Subcutaneous abdominal adipose tissue (tissue), 5 donors: ENCODE data around the gene FLNB.
A peak's percentile ranks its signal among the peaks of the same experiment; 100 is the strongest.

Experiments used
- H3K27ac ChIP-seq: one replicate; pipeline ENCODE4 v1.7.0; 2013; ENCODE audit warnings: low read depth, mild to moderate bottlenecking, inconsistent platforms, low read length, moderate library complexity
- H3K27me3 ChIP-seq, 5 donors: one replicate each; pipeline ENCODE4 v1.7.0; 2013; ENCODE audit warnings: low read length in 5 of 5, inconsistent platforms in 1 of 5; ENCODE audit not compliant: control insufficient read depth in 5 of 5, insufficient read depth in 4 of 5
- H3K36me3 ChIP-seq, 5 donors: one replicate each; pipeline ENCODE4 v1.7.0; 2013; ENCODE audit warnings: low read length in 5 of 5; ENCODE audit not compliant: control insufficient read depth in 5 of 5, insufficient read depth in 5 of 5
- H3K4me1 ChIP-seq, 5 donors: one replicate each; pipeline ENCODE4 v1.7.0; 2013; ENCODE audit warnings: low read length in 5 of 5, mild to moderate bottlenecking in 3 of 5, moderate library complexity in 1 of 5; ENCODE audit not compliant: control insufficient read depth in 5 of 5, insufficient read depth in 5 of 5
- H3K4me3 ChIP-seq, 5 donors: one replicate each; pipeline ENCODE4 v1.7.0; 2013; ENCODE audit warnings: low read length in 5 of 5, low read depth in 1 of 5
- H3K9ac ChIP-seq, 5 donors: one replicate each; pipeline ENCODE4 v1.7.0; 2013; ENCODE audit warnings: low read length in 5 of 5, mild to moderate bottlenecking in 4 of 5, moderate library complexity in 3 of 5
- H3K9me3 ChIP-seq, 5 donors: one replicate each; pipeline ENCODE4 v1.7.0; 2013; ENCODE audit warnings: low read length in 5 of 5; ENCODE audit not compliant: control insufficient read depth in 5 of 5
- donor health status: healthy.
- donor health status: healthy.
- donor health status: healthy.
- donor health status: healthy.
- donor health status: healthy.

FLNB gene

GRCh38 chr3:58175437-58176184 lies 167.4 kb downstream of the FLNB start:
- peak overlapping the region in 2 of 5 donors; percentile 11 to 13 for H3K4me3 ChIP-seq
- no peaks in the 10 kb centered on the region for H3K9me3 ChIP-seq
- H3K27ac ChIP-seq = no peak overlapping the region
- H3K9ac ChIP-seq = peak overlapping the region in 2 of 5 donors; percentile 45 to 70
- H3K27me3 ChIP-seq = peaks cover 0 to 3% (median 0%) of the 10 kb centered on the region in 5 donors
- H3K4me1 ChIP-seq = peaks cover 2 to 51% (median 37%) of the 10 kb centered on the region in 5 donors
- peaks cover 0 to 13% (median 9%) of the 10 kb centered on the region in 5 donors for H3K36me3 ChIP-seq

GRCh38 chr3:58176185-58176530 lies 167.9 kb downstream of the FLNB start:
- no peak overlapping the region for H3K27ac ChIP-seq

GRCh38 chr3:58176827-58177489 lies 168.7 kb downstream of the FLNB start:
- no peak overlapping the region for H3K9ac ChIP-seq
- H3K27ac ChIP-seq = no peak overlapping the region
- peaks cover 0 to 3% (median 0%) of the 10 kb centered on the region in 5 donors for H3K27me3 ChIP-seq
- H3K4me3 ChIP-seq = no peak overlapping the region
- H3K36me3 ChIP-seq = peaks cover 0 to 4% (median 0%) of the 10 kb centered on the region in 5 donors
- no peaks in the 10 kb centered on the region for H3K9me3 ChIP-seq
- H3K4me1 ChIP-seq = peaks cover 2 to 51% (median 37%) of the 10 kb centered on the region in 5 donors

More at GRCh38 chr3:58176185-58176530, 167.9 kb downstream of the FLNB start:
- Histone ChIP-seq H3K9ac (peak overlapping the region in 2 of 5 donors; percentile 45 to 70), H3K27me3 (peaks cover 0 to 3% (median 0%) of the 10 kb centered on the region in 5 donors), H3K36me3 (peaks cover 0 to 7% (median 4%) of the 10 kb centered on the region in 5 donors), H3K4me1 (peaks cover 2 to 51% (median 37%) of the 10 kb centered on the region in 5 donors), H3K9me3 (no peaks in the 10 kb centered on the region), H3K4me3 (no peak overlapping the region)

GRCh38 chr3:58177747-58178527 lies 169.7 kb downstream of the FLNB start:
- Histone ChIP-seq H3K9me3 (no peaks in the 10 kb centered on the region), H3K27ac (no peak overlapping the region), H3K27me3 (peaks cover 0 to 3% (median 0%) of the 10 kb centered on the region in 5 donors), H3K36me3 (no peaks in the 10 kb centered on the region), H3K9ac (peak overlapping the region in 4 of 5 donors; percentile 30 to 77 (median 48)), H3K4me3 (peak overlapping the region; percentile 42 to 68 (median 59)), H3K4me1 (peaks cover 2 to 50% (median 37%) of the 10 kb centered on the region in 5 donors)

- peaks cover 0 to 3% (median 0%) of the 10 kb centered on the region in 5 donors for H3K27me3 ChIP-seq
- no peaks in the 10 kb centered on the region for H3K9me3 ChIP-seq
- H3K9ac ChIP-seq = peak overlapping the region in 2 of 5 donors; percentile 56 to 77
- H3K27ac ChIP-seq = no peak overlapping the region
- H3K4me3 ChIP-seq = peak overlapping the region in 2 of 5 donors; percentile 55 to 68
- peaks cover 2 to 43% (median 36%) of the 10 kb centered on the region in 5 donors for H3K4me1 ChIP-seq
- no peaks in the 10 kb centered on the region for H3K36me3 ChIP-seq
Observed at GRCh38 chr3:58178528-58179234, 170.5 kb downstream of the FLNB start.

GRCh38 chr3:58179235-58180098 lies 171.2 kb downstream of the FLNB start:
- H3K27ac ChIP-seq = no peak overlapping the region

GRCh38 chr3:58180099-58180880 lies 172.1 kb downstream of the FLNB start:
- Histone ChIP-seq H3K4me3 (no peak overlapping the region), H3K27me3 (peaks cover 0 to 5% (median 0%) of the 10 kb centered on the region in 5 donors), H3K9ac (no peak overlapping the region)

More at GRCh38 chr3:58179235-58180098, 171.2 kb downstream of the FLNB start:
- no peaks in the 10 kb centered on the region for H3K36me3 ChIP-seq
- H3K27me3 ChIP-seq = peaks cover 0 to 3% (median 0%) of the 10 kb centered on the region in 5 donors
- no peak overlapping the region for H3K9ac ChIP-seq
- H3K4me3 ChIP-seq = no peak overlapping the region
- H3K4me1 ChIP-seq = peaks cover 2 to 36% (median 33%) of the 10 kb centered on the region in 5 donors
- no peaks in the 10 kb centered on the region for H3K9me3 ChIP-seq

GRCh38 chr3:58180940-58181587 lies 172.8 kb downstream of the FLNB start:
- no peaks in the 10 kb centered on the region for H3K9me3 ChIP-seq
- H3K36me3 ChIP-seq = no peaks in the 10 kb centered on the region
- H3K9ac ChIP-seq = no peak overlapping the region
- no peak overlapping the region for H3K4me3 ChIP-seq
- peaks cover 0 to 20% (median 17%) of the 10 kb centered on the region in 5 donors for H3K4me1 ChIP-seq
- no peak overlapping the region for H3K27ac ChIP-seq
- peaks cover 0 to 2% (median 0%) of the 10 kb centered on the region in 5 donors for H3K27me3 ChIP-seq

More at GRCh38 chr3:58180099-58180880, 172.1 kb downstream of the FLNB start:
- peaks cover under 1 to 27% (median 25%) of the 10 kb centered on the region in 5 donors for H3K4me1 ChIP-seq
- H3K9me3 ChIP-seq = no peaks in the 10 kb centered on the region
- H3K36me3 ChIP-seq = no peaks in the 10 kb centered on the region
- H3K27ac ChIP-seq = no peak overlapping the region
